GM12873 (cell line): ENCODE measurements around the gene ACP1.

Experiments
- CTCF ChIP-seq: IDR thresholded peaks from 2 replicates; pipeline ENCODE4 v1.5.1; 2012; ENCODE audit warnings: low read depth, mild to moderate bottlenecking, moderate library complexity, low read length, control low read depth; ENCODE audit not compliant: insufficient read depth; ENCODE audit errors: missing control alignments

ACP1 gene

DNA sequence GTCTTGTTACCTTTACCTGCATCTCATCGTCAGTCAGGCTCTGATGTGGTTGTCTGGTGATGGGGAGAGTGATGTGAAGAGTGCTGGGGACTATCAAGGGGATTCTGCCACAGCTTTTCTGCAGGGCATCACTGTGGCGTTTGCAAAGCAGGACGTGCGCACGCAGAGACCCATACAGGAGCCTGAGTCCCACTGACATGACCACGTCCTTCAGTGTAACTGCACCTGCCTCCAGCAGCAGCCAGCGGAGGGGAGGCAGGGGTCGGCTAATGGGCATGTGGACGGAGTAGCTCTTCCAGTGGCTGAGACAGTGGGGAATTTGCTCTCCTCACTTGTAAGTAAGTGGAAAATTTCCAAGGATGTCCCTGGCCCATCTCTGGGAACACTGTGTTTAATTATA, 16.6 kb downstream of the ACP1 start:
- TF ChIP-seq CTCF, result no peak

- no peak for TF ChIP-seq CTCF
These were observed 17.9 kb downstream of the ACP1 start for GRCh38 chr2:282371-283263.

DNA sequence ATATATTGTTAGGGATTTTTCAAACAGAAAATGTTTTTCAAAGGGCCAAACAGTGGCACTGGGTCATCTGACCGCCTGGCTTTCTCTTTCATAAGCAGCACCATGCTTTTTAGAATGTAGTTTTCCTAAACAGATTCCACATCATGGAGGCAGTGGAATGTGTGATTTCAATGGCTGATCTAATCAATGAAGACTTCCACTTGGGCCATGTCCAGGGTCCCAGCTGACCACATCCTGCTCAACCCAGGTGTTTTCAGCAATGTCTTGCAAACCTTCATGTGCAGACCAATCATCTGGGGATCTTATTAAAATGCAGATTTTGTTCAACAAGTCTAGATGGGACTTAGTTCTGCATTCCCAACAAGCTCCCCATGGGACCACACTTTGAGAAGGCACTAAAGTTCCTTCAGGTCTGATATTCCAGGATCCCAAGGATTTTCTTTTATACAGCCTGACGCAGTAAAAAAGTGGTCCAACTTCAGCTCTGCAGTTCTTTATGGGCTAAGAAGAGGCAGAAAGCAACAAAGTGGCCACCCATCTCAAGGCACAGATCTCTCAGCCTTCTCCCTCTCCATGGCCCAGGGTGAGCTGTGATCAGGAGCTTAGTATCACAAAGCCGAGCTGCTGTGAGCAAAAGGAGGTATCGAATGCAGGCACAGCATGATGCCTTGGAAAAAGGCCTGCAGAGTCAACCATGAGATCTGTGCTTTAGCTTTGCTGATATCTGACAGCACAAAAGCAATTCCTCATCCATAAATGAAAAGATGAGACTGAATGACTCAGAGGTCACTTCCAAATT, 19.4 kb downstream of the ACP1 start:
- TF ChIP-seq CTCF, result no peak

DNA sequence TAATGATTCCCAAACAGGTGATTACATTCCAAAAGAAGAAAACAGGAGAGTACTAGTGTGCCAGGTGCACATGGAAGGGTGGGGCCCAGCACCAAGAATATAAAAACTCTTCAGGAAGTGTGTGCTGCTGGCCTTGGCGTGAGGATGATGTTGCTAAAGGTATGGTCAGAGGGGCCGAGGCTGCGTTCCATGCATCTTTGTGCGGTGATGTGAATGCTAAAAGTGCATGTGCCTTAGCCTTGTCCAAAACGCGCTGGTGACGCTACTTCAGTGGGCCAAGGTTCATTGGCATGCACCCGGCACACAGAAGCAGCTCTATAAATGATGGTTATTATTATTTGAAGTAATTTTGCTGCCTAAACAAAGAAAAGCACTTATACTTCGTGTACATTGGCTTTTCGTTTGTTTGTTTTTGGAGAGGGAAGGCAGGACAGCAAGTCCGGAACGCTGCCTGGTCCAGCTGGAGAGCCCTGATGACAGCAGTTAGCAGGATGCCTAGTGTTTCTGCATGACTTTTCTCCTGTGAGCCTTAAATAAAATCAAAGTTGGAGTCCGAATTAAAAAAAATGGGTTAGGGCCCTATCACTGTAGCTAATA, 20.2 kb downstream of the ACP1 start:
- no peak for TF ChIP-seq CTCF

DNA sequence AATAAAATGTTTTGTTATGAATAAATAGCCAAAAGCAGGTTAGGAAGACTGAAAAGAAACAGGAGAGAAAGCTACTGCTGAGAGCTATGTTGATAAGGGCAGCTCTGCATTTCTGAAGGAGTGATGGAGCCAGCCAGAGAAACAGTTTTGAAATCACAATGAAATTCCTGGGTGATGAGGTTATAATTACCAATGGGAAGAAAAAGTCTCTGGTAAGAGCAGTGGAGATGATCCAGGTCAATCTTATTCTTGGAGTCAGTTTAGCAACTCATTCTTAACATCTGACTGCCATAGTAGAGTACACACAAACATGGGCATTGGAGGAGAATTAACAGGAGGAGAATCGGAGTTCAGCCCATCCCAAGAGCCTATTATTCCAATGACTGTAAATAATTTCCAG, 20.8 kb downstream of the ACP1 start:
- TF ChIP-seq CTCF, result no peak

DNA sequence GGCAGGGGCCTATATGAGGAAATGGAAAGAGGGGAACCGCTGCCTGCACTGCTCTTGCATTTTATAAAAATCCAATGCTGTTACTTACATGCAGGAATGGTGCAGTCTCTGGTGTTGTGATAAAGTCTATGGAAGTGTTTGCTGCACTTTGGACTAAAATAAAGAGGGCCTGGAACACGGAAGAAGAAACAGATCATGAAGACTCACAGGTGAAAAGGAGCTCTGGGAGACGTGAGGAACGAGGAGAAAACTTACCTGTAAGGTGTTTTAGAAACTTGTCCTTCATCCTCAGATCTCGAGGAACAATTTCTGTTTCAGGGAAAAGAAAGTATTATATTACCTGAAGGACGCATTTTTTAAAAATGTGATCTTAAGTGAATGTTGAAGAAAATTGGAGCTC, 21.3 kb downstream of the ACP1 start:
- no peak for TF ChIP-seq CTCF

DNA sequence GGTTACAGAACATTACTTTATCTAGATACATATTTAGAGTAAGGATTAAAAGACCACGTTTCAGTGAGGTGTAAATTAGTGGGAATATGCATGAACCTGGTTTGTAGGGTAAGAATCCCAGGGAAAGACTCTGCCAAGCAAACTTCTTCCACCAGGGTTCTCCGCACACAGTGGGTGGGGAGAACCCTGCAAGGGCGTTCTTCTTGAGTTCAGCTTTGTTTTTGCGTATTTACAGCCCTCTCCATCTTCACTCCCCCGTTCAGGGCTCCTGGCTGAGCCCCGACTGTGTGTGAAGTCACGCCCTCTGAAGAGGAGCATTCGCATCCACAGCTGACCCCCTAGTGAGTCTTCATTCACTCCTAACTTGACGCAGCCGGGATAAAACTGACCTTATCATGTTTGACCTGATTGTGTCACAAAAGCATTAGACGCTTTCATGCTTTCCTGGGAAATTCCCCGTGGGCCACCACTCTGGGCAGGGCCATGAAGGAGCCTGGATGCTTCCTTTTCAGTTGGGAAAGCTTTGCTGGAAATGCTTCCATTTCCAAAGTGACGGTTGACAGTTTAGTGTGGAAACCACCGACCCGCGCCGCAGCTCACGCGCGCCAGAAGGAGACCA, 22.1 kb downstream of the ACP1 start:
- no peak for TF ChIP-seq CTCF
